Mucosa of gallbladder (tissue), 1 donor: ENCODE measurements around the gene NXPE3. TPM values are rescaled to one million over a fixed set of nuclear protein-coding genes. Genes with fewer than 3 reads are reported as not detected.
A peak's percentile ranks its signal among the peaks of the same experiment; 100 is the strongest.

Experiments
- DNase-seq: peaks from one replicate; pipeline ENCODE4 v3.0.0-alpha.2; 2020; ENCODE audit warnings: low spot score
- total RNA-seq: library from RNA; stranded (reverse); gene quantifications from one replicate; pipeline ENCODE4 v1.2.1, GENCODE V29; 2021
- donor health status: DM: no; HTN: no; CAD: no.

Gene NXPE3
- total RNA-seq, 1 donor from 2014 or later = 13.2 TPM

DNA sequence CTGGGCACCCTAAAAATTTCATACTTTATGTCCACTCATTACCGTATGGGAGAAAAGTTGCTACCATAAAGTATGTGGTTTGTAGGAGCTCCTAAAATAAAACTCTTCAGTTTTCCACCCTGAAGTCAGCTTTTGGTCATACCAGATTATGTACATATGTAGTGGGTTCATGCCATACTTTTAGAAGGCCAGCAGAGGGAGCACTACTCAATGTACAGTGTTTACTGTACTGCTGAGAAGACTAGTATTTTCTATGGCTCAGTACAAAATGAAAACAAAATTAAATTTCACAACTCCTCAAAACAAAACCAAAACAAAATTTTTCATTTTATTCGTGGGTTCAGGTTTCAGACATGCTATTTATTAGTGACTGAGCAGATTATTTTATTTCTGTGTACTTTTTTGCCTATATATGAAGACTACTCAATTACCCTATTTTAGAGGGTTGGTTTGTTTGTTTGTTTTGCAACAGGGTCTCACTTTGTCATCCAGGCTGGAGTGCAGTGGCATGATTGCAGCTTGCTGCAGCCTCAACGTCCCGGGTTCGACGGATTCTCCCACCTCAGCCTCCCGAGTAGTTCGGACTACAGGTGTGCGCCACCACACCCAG, 24.3 kb downstream of the NXPE3 start:
- DNase-seq = peak; percentile 78

DNA sequence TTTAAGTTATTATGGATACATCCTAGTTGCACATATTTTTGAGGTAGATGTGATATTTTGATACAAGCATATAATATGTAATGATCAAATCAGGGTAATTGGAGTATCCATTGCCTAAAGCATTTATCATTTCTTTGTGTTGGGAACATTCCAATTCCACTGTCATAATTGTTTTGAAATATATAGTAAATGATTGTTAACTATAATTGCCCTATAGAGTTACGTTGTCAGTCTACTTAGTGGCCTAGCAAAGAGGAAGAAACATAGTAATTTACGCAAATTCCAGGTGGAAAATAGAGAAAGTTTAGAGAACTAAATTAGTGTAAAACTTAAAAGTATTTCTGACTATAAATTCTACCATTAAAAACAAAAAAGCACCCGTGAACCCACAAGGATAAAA, 24.9 kb downstream of the NXPE3 start:
- no peak for DNase-seq

DNA sequence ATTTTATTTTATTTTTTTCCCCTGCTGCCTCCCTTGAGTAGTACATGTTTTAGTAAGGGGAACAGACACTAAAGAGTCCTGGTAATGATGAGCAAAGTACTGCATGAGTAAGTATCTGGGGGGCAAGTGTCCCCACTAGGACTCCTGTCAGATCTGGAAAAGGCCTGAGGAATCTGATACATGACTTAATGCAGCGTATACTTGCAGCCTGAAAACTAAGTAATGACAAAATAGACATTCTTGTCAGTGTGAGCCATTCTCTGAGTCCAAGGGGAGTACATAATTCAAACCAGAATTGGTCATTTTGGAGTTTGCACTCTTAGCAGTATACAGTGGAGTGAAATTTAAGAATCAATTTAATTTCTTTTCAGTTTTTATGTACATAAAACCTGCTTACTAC, 27.5 kb downstream of the NXPE3 start:
- no peak for DNase-seq

DNA sequence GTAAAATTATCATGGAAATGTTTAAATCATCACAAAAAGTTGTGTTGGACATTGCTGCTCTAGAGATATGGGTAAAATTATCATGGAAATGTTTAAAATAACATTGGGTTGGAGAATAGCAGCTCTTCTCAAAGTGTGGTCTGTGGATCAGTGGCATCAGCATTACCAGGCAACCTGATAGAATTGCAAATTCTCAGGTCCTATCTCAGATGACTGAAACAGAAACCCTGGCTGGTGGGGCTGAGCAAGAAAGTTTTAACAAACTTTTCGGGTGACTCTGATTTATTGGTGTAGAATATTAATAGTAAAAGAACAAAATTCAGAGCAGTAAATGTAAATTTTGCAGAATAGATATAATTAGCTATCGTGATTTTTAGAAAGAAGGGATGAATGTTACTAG, 28.9 kb downstream of the NXPE3 start:
- DNase-seq = no peak

DNA sequence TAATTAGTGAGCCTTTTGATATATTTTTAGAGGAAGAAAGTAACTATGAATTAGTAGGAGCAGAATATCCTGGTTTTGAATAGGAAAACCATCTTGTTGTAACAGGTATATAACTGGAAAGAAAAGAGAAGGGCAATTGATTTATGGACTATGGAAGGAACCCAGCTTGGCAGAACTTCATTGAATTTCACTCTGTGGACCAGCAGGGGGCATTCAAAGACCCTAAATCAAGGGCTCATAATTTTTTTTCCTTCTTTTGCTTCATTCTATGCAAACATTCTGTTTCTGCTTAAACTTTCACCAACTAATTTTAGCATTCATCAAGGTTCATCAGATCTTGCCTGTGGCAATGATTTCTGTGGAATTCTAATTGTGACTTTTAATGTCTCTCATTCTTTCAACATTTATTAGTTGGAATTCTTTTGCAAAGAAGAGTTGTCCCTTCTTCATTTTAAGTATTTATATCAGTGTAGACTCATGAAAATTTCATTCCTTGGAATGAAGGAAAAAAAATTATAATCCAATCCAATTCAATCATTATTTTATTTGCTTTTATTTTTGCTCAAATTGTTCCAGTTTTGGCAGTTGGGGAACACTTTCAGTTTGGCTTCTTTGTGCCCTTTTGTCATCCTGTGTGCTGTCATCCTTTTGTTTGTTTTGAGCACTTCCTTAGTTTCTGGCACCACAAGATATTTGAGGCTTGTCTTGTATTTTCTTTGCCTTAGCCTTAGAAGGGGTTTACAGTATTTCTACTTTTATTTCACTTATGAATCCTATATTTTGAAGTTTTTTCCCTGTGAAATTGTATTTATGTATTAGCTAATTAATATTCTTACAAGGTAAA, 30.4 kb downstream of the NXPE3 start:
- DNase-seq = peak; percentile 44

DNA sequence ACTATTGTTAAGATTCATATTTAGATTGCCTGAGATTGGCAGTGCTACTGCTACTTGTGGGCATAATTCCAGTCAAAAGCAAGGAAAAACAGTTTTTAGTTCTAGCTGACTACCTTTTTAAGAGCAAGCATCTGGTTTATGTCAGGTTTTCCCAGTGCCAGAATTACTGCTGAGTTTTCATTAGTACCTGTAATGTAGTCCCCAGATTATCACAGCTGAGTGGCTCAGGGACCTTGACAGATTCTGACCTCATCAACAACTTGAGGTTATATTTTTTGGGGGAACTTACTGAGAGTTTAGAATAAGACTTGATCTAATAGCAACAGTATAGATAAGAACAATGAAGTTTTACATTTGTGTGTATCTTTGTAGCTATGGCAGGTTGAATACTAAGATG, 31.0 kb downstream of the NXPE3 start:
- DNase-seq = no peak

DNA sequence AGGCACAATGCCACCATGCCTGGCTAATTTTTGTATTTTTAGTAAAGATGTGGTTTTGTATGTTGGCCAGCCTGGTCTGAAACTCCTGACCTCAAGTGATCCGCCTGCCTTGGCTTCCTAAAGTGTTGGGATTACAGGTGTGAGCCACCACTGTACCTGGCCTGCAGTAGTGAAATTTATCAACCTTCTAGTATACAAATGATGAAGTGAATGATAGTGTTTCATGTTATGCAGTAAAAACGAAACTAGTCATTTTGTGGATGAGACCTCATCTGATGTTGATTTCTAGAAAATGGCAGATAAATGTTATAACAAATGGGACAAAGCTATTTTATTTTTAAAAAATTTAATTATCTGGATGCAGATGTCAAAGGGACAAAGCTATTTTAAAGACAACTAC, 32.9 kb downstream of the NXPE3 start:
- no peak for DNase-seq

DNA sequence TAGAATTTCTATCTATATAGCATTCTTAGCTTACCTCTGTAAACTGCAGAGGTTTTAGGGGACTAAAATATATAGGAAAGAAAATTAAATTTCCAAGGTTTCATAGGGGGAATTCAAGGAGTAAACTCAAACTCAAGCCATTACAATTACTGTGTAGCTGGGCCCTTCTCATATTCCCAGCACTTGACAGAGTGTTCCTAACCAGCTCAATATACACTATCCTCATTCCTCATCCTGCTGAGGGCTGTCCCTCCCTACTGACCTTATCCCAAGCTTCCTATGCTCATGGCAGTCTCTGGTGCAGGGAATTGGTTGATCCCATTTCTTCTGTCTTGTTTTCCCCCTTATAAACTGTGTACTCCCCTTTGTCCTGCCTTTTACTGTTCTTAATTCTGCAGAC, 33.9 kb downstream of the NXPE3 start:
- no peak for DNase-seq

DNA sequence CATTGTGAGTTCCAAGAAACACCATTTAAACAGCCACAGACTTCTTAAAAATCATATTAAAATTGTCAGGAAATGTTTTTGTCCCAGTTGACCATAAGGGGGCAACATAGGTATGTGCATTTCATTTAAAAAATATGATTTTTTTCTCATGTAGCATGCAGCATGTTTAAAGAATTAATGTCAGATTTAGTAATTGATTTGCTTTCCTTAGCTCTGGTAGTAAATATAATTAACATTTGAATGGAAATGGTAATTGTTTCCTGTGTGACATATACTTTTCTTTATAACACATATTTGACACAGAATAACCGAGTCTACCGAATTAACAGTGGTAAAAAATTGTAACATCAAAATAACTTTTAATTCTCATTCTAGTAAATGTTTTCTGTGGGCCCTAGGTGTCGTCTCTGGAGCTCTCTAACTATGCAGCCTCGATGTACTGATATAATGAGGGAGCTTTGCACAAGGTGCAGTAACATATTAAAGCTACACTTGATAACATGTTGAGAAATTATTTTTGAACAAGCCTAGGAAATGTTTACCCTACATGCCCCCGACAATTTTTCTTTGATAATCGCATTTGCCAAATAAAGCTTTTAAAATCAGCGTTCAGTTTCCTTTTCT, 34.9 kb downstream of the NXPE3 start:
- DNase-seq = no peak

DNA sequence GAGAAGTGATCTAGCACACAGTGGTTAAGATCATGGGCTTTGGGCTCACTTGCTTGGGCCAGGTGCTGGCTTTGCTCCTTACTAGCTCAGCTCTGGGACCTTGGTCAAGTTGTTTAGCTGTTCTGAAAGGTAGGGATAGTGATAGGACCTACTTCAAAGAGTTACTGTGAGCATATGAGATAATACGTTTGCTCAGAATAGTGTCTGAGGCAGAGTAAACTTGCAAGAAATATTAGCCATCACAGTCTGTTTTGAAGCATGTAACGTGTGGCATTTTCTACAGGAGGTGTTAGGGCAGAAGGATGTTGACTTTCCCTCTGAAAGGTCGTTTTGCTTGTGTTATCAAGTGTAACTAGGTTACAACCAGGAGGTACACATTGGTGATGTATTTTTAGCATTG, 35.8 kb downstream of the NXPE3 start:
- DNase-seq = no peak

DNA sequence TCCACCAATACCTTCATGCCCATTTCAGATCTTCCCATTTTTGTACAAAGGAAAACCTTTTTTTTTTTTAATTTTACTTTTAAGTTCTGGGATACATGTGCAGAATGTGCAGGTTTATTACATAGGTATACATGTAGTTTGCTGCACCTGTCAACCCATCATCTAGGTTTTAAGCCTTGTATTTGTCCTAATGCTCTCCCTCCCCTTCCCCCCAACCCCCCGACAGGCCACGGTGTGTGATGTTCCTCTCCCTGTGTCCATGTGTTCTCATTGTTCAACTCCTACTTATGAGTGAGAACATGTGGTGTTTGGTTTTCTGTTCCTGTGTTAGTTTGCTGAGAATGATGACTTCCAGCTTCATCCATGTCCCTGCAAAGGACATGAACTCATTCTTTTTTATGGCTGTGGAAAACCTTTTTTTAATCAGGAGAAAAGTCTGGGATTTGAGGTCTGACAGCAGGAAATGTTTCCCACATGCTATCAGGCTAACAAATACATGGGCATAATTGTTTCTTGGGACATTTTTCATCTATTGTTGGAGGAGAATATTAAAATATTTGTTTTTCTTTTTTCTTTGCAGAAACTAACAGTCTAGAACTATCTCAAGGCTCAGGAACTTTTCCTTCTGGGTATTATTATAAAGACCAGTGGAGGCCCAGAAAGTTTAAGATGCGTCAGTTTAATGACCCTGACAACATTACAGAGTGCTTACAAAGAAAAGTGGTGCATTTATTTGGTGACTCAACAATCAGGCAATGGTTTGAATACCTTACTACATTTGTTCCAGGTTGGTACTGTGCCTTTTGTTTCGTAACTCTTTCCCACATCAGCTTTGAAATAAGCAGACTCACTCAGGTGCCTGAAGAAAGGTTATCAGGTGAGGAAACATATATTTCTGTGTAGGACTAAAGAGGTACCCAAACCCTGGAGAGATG, 37.5 kb downstream of the NXPE3 start:
- no peak for DNase-seq

DNA sequence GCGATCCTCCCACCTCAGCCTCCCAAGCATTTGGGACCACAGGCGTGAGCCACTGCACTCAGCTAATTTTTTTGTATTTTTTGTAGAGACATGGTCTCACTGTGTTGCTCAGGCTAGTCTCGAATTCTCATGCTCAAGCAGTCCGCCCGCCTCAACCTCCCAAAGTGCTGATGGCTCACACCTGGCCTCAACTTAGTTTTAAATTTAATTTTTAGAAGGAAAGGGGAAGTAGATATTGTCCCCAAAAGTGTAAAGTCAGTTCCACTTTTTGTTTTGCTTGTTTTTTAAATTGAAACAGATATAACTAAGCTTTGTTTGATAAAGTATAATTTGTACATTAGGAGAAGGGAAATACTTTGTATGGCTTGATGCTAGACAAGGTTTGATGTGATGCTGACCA, 39.0 kb downstream of the NXPE3 start:
- no peak for DNase-seq

DNA sequence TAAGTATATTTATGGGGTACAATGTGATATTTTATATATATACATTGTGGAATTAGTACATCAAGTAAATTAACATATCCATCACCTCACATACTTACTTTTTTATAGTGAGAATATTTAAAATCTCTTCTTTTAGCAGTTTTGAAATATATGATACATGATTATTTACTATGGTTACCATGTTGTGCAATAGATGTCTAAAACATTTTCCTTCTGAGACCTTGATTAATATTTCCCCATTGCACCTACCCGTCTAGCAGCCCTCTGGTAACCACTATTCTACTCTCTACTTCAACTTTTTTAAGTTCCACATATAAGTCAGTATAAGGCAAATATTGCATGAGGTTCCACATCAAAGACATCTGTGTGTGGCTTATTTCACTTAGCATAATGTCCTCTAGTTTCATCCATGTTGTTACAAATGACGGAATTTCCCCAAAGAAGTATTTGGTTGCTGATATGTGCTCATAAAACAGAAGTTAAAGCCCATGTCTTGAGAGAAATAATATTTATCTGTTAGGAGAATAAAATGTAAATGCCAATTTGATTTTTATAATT, 40.7 kb downstream of the NXPE3 start:
- DNase-seq = no peak

DNA sequence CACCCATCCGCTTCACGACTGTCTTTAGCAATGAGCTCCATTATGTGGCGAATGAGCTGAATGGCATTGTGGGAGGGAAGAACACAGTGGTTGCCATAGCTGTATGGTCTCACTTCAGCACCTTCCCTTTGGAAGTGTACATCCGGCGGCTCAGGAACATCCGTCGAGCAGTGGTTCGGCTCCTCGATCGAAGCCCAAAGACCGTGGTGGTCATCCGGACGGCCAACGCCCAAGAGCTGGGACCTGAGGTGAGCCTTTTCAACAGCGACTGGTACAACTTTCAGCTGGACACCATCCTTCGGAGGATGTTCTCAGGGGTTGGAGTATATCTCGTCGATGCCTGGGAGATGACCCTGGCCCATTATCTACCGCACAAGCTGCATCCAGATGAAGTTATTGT, 42.5 kb downstream of the NXPE3 start:
- DNase-seq = no peak

DNA sequence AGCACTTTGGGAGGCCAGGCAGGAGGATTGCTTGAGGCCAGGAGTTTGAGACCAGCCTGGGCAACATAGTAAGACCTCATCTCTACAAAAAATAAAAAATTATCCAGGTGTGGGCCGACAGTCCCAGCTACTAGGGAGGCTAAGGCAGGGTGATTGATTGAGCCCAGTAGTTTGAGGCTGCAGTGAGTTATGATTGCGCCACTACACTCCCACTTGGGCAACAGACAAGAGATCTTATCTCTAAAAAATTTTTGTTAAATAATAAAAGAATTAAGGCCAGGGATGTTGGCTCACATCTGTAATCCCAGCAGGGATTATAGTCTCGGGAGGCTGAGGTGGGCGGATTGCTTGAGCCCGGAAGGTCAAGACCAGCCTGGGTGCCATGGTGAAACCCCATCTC, 44.5 kb downstream of the NXPE3 start:
- DNase-seq = no peak

DNA sequence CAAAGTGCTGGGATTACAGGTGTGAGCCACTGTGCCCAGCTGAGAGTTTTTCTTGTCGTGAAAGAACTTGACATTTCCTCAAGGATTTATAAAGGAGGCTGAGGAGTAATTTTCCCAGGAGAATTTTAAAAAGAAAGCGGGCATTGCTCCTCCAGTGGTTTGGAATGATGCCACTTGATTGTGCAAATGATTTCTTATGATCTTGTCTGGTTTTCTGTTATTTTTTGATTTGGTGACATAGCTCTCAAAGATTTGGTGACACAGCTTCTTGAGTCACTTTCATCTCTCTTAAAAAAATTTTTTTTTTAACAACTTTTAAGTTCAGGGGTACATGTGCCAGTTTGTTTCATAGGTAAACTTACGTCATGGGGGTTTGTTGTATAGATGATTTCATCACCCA, 45.7 kb downstream of the NXPE3 start:
- no peak for DNase-seq

DNA sequence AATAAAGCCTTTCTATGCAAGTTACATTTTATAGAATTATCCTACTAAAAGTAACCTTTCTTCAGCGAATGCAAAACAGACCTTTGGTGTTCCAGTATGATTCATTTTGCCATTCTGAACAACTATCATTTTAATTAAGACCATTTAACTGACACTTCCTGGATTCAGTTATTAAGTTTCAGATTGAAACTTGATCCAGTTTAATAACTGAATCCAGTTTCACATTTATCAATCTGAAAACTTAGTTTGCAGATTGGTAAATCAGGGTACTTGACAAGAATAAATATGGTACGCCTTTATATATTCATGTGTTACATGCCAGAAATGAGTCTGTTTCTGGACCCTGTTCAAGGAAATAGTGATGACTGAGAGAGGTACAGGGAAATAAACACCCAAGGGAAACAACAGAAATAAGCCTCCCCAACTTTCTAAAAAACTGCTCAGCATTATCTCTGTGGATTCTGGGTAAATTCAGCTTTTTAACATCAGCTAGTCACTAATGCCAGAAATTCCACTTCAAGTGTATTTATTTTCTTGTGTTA, 47.0 kb downstream of the NXPE3 start:
- DNase-seq = no peak

DNA sequence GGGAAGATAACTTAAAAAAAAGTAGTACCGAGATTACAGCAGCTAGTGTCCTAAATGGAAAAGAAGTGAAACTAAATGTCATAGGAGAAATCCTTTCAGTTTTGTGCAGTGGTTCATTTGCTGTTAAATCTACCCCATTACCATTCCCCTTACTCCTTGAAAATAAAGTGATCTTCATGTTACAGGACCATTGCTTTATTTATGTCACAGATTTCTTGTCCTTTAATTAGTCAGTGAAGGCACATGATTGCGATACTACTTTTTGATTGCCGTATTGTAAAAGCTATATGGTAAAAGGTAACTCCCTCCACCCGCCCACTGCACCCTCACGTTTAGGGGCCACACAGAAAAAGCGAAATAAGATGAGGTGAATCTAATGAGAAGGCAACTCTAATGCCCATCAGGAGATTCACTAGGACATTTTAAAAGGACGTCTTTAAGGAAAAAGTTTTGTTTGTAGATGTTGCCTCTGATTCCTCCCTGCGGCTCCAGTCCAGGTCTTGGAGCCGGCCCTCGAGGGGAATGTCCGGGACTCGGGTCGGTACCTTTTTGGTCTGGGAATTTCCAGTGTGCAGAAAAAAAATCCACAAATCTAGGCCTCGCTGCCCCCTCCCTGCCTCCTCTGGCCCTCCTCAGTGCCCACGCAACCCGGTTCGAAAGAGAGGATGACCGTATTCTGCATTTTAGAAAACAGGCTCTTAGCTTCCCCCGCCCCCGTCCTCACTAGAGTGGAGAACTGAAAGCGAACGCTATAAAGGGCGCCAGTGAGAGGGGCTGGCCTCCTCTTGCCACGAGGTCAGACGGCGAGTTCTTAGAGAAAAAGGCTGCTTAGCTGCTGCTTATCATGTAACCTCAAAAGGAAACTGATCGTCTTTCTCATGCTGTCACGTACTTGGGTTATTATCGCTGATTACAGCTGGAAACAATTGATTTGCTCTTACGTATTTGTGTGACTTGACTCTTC, 48.5 kb downstream of the NXPE3 start:
- peak; percentile 78 for DNase-seq

DNA sequence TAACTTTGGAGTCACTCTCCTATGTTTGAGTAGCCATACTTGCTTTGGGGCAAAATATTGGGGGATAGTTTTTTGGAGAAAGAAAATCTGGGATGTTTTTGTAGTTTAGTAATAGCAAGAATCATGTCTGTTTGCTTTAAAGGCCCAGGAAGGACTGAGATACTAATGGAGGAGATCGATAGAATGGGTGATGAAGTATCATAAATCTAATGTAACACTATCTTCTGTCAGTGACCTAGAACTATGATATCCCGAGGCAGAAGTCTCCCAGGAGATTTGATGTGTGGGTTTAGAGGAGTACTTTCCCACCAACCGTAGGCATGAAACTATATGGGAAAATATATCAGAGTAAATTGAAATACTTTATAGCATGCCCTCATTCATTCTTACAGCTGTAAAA, 49.3 kb downstream of the NXPE3 start:
- DNase-seq = no peak
